ENCODE data around the gene MYO1B.
A peak's percentile ranks its signal among the peaks of the same experiment; 100 is the strongest.
"Not testable (repeated sequence)": the region's sequence is repeated elsewhere in the genome, so short reads cannot be mapped to it uniquely, and the experiment has no call there.

Gene MYO1B

DNA sequence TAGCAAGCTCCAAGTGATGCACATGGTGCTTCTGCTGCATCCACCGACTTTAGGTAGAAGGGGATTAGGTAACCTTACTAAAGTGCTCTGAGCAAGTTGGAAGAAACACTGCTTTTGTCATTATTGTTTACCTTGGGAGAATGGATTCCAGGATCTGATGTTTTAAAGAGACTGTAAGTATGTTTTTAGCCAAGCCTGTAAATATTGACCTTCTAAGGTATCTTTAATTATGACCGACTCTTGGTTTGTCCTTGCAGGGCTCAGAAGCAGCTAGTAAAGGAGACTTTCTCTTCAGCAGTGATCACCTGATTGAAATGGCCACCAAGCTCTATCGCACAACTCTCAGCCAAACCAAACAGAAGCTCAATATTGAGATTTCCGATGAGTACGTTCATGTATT is 170.7 kb downstream of the MYO1B start:
- no peak for DNase-seq

DNA sequence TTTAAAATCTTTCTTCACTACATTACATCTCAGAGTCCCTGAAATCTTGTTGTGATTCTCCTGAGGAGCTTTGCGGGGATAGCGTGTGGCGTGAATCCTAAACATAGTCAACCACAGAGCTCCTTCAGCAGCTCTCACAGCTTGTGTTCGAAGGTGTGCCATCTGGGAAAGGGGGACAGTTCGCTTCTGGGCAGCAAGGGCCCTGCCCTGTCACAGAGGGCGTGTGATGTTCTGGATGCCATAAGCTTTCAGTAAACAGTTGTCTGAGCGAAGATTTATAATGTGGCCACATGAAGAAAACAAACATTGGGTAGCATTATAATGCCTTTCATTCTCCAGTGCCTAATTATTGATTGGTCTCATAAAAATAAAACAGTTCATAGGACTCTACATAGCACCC is 172.5 kb downstream of the MYO1B start:
- DNase-seq = no peak

DNA sequence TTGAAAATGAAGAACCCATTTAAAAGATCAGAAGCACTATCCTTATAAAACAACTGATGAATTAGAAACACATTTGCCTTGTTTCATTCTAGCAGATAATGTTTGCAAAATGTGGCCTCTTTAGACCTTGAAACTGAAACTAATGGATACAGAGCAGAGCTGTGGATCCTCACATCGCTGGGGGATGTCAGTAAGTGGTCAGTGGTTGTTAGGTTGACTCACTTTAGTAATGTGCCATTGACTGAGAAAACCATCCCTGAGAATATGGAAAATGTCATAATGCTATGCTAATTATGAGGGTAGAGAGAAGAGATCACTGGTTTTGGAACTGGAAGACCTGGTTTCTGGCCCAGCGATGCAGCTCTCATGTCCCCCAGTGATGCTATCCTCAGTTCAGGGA is 176.7 kb downstream of the MYO1B start:
- peak in 1 of 5 donors; percentile 20 for DNase-seq

DNA sequence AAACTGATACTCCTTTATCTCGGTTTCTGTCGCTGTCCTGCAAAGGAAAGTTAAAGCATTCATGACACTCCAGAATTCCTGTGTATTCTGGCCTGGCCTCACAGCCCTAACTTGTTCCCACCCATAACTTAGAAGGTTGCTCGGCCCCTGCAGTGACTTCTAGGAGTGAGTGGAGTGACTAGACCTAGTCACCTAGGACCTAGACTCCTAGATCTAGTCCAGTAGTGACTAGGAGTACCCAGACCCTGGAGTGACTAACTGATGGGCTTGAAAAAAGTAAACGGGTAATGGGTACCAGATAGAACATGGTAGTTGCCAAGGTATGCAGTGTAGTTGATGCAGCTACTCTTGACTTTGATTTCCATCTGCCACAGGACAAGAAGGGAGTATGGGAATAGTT is 181.8 kb downstream of the MYO1B start:
- DNase-seq = no peak

DNA sequence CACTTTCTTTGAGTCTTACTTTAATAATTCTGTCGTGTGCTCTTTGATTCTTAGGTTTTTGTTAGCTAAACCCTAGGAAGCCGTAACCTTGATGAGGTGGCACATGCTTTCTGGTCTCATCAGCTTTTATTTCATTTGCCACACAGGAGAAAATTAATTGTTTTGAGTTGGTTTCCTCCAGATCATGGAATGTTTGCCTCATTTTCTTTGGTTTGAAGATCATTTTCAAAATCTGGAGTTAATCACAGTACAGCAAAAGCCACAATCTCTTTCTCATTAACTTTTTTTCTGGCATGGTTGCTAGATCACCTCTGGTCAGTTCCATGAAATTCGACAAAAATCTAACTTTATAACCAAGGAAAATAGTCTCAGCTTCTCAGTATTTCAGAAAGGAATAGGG is 182.9 kb downstream of the MYO1B start:
- no peak for DNase-seq

DNA sequence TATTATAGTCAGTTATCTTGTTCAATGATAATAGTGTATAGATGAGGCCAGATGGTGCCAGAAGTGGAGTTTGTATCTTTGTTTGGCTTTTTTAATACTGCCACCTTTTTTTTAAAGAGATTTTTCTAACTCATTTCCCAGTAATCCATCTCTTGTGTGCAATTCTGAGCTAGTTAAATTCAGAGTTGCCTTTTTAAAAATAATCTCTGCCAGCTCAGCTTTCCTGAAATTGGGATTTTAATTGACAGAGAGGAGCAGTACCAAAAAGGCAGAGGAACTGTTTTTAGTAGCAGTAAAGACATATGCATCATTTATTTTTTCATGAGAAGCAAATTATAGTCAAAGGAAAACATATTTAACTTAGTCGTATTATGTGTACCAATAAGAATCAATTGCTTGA is 185.3 kb downstream of the MYO1B start:
- DNase-seq = no peak

DNA sequence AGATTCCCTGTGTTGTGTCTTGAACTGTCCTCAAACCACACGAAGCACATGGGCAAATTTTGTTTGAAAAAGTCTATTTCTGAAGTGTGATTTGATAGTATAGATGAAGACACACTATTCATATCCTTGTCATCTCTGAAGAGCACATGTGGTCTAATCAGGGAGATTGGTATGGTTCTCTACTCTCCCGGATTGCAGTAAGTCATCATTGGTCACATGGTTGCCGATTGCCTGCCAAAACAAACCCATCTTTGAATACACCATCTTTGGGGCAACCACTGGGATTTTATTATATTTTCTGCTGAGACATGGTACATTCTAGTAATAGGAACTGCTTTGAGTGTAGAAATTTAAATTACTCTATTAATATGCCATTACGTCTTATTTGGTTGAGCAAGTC is 186.9 kb downstream of the MYO1B start:
- no peak for DNase-seq

DNA sequence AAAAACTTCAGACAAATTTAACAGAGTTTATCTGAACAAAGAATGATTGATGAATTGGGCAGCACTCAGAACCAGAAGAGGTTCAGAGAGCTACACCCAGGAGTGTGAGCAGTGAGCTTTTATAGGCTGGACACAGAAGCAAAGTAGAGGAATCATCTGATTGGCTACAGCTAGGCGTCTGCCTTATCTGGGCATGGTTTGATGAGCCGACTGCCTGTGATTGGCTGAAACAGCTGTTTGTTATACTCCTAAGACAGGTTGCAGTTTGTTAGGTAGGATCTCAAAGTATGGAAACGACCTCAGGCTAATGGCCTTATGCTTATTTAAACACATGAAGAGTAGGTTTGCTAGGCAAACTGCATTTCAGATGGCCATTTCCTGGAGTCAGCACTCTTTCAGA is 188.9 kb downstream of the MYO1B start:
- DNase-seq = no peak

DNA sequence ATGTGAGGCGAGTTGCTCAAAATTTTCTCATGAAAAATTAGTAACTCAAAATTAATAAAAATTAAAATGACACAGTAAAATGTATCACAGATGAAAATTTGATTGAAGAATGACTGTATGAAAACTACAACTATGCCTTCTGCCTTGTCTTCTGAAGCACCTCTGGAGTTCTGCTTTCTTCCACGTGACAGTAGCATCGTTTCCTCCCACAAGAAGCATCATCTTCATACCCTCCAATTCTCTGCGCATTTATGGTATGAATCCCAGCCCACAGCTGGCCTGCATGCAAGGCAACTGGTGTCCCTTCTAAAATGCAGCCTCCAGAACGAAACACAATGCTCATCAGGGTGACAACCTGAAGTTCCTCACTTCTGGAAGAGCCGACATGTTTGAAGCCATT is 189.9 kb downstream of the MYO1B start:
- no peak for DNase-seq

DNA sequence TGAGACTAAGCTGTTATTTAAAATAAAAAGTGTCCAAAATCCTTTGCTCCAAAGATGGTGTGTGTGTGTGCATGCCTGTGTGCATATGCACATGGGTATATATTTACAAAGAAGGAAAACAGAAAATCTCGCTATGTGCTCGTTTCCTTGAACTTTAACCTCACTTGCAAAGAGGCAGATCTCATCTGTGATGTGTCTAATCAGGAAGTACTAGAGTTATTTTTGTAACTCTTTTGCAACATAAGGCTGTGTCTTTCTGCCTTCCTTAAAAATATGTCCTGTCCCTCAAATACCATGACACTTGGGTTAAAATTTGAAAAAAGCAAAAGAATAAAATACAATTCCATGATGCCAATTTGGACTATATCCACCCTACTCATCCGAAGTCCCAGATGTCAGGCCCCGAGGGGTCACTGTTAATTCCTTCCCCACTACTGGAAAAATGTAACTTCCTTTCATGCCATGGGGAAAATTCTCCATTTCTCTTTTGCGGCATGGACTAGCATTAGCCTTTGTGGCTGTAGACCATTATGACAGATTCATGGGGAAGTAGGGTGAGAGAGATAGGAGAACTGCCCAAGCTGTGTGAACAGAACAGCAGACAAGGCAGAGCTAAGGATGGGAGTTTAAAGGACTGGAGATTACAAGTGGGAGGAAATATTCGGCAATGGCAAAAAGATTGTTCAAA is 191.3 kb downstream of the MYO1B start:
- DNase-seq = no peak

DNA sequence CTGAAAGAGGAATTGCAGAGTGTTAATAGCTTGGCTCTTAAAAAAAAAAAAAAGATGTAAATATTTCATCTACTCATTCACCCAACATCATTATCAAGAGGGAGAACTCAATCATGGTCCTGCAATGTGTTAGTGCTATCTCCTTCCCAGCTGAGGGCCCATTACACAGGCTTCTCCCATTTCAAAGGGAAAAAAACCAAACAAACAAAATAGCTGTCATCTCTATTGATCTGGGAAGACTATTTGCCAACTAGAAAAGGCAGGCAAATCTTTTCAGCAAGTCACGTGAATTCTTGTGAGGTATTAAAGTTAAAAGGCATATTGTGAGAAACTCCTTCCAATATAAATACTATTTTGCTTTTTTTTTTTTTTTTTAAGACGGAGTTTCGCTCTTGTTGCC is 194.3 kb downstream of the MYO1B start:
- no peak for DNase-seq

DNA sequence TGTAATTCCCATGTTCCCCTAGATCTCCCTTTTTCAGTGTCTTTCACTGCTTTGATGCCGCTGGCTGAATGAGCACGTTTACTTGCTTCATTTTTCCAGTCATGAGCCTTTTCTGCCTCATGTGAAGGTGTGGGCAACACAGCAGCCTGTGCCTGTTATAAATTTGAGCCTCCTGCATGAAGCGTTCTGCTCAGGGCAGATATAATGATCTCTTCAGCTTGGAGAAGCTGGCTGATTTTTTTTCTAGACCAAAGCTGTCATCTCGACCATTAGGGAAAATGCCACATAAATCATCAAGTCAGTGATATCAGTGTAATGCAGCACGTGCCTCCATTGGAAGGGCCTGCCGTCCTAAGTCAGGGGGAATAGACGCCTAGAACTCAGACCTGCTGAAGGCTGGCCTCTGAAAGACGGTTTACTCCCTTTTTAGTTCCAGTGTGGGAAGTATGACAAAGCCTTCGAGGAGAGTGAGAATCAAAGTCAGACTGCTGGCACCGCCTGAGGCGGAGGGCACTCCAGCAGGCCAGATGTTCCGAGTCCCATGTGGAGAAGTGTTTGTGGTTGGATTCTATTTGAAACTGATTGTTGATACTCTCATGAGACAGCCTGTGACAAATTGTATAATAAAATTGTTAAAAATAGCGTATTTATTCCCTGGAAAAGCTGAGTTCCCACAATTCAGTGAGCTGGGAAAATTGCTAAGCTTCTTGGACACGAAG is 196.5 kb downstream of the MYO1B start:
- no peak for DNase-seq

DNA sequence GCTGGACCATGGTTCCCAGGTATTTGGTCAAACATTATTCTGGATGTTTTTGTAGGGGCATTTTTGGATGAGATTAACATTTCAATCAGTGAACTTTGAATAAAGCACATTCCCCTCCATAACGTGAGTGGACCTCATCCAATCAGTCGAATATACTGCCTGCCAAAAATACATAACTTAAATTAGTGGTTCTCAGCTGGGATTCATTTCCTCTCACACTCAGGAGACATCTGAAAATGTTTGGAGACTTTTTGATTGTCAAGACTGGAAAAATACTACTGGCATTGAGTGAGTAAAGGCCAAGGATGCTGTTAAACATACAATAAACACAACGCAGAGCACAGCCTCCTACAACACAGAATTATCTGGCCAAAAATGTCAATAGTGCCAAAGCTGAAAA is 198.2 kb downstream of the MYO1B start:
- no peak for DNase-seq

DNA sequence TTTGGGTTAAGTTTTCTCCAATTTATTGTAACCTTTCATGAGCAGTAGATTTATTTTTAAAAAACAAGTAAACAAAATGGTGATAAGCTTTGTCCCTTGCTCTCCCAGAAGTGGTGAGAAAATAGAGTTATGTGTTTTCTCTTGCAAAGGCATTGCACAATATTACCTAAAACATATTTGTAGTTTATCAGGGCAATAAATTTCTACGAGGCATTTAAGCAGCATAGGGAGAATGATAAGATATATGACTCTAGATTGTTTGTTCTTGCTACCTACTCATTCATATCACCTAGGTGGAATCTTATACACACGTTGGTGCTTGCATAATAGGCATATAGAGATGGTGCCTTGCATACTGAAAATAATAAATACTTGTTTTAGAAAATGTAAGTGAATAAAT is 201.7 kb downstream of the MYO1B start:
- no peak for DNase-seq

DNA sequence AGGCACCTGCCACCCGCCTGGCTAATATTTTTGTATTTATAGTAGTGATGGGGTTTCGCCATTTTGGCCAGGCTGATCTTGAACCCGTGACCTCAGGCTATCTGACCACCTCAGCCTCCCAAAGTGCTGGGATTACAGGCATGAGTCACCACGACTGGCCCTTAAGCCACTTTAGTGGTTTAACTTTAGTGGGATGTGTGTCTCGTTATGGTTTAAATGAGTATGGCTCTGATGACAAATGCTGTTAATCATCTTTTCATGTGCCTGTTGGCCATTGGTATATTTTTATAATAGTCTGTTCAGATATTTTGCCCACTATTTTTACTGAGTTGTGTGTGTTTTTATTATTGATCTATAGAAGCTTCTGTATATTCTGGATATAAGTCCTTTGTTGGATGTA is 205.9 kb downstream of the MYO1B start:
- no peak for DNase-seq

DNA sequence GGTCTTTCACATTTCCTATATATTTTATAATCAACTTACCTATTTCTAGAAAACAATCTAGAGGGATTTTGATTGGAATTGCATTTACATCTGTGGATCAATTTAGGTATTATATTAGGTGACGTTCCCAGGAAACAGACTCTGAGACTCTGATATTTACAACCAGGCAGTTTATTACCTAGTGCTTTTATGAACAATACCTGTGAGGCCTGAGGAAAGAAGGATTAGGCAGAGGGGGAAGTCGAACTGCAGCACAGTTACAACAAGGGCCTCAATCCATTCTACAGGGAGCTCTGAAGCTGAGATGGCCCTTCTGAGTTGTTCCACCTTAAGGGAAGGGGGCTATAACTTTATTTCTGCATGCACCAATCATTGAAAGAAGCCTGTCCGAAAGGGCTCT is 206.9 kb downstream of the MYO1B start:
- DNase-seq = no peak

DNA sequence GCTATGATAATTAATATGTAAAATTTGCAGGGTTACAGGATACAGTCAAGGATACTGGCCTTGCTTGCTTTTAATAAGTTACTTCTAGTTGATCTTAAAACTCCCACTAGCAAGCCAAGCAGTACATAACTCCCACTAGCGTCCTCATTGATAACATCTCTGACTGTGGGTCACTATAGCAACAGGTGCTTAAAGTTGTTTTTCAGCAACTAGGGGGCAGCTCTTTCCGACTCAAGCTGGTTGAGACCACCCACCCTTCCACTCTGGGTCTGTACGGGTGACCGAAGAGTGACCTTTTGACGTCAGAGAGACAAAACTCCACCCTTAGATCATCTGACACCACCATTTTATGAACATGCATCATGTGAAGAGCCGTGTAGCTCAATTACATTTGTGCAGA is 208.6 kb downstream of the MYO1B start:
- no peak for DNase-seq

DNA sequence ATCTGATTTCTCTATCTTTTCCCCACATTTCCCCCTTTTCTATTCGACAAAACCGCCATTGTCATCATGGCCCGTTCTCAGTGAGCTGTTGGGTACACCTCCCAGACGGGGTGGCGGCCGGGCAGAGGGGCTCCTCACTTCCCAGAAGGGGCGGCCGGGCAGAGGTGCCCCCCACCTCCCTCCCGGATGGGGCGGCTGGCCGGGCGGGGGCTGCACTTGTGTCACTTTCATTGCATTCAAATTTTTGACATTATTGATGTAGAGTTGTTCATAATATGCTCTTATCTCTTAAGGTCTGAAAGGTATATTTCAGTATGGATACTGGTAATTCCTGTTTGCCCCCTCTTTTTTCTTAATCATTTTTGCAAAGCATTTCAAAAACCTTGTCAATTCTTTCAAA is 211.3 kb downstream of the MYO1B start:
- DNase-seq = not testable (repeated sequence)

DNA sequence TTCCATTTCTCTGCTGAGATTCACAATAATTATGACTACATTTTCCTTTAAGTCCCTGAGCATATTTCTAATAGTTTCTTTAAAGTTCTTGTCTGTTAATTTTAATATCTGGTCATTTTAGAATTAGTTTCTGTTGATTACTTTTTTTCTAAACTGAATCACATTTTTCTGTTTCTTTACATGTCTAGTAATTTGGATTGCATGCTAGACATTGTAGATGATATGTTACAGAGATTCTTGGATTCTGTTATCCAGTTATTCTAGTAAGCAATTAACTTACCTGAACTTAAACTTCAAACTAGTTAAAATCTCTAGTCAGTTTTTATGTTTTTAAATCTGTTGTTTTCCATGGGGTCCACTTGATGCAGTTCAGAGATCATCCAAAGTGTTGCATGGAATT is 214.0 kb downstream of the MYO1B start:
- no peak for DNase-seq

DNA sequence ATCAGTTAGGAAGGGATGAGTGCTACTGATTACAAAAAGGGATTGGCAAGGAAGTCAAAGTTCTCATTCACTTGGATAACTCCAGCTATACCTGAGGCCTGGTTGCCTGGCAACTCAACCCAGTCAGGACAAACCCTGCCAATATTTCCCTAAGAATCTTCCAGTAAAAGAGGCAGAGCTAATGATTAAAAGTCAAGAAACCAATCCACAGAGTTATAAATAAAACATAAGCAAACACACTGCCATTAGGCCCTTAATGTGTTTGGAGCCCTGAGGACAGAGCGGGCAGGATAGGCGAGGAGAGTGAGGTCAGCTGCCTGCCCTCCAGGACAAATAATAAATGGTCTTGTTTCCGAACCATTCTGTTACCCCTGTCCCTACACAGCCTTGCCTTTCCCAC is 217.2 kb downstream of the MYO1B start:
- no peak for DNase-seq

DNA sequence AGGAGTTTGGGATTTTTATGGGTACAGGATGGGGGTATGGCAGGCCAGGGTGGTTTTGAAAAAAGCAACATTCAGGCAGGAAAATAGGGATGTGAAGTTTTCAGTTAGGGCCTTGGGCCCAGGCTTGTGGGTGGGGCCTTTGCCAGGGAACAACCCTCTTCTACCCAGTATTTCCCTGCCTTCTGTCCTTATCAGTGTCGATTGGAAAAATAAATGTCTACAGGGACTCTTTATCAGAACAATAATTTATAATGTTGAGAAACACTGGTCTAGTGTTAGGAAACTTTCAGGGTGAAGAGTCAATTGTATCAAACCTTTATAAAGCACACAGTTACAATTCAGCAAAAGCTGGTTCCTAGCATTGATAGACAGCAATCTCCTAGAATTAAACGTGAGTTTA is 218.6 kb downstream of the MYO1B start:
- DNase-seq = no peak

DNA sequence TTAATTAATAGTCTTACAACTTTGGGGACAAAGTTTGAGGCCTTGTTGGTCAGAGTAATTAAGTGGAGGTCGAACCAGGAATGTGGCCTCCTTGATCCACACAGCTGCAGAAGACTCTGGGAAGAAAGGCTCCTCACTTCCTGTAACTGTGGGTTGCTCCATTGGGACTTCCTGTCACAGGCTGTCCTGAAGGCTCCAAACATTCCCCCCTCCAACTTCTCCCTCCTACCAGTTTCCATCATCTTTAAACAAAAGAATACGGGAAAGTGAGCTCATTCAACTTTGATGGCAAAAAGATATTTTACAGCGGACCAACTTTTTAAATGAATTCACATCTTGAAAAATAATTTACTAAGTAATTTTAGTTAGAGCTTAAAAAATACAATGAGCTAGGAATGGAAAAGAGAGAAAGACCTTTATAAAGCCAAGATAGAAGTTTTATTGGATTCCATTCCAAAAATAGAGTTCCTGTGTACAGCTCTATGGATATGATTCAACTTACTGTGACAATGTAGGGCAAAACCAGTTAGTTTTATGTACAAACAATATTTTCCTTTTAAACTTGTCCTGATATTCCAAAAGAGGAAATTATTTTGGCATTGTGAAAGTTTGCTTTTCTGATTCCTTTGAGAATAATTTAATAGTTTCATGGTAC is 220.7 kb downstream of the MYO1B start:
- no peak for DNase-seq

DNA sequence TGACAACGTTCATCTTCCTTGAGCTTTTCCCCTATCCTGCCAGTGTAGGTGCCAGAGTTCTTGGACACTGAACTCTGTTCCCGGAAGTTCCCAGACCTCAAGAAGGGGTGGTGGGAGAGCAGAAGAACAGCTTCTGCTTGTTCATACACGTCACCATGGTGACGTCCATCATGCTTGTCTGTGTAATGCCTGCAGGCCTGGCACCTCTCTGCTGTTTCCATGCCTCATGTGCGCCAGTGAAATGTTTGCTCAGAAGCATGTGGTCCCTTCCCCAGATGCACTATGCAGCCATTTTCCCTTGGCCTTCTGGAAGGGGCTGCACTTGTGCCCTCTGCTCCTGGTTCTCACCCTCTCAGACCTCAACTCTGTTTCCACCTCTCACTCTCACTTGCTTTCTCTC is 221.9 kb downstream of the MYO1B start:
- DNase-seq = no peak

DNA sequence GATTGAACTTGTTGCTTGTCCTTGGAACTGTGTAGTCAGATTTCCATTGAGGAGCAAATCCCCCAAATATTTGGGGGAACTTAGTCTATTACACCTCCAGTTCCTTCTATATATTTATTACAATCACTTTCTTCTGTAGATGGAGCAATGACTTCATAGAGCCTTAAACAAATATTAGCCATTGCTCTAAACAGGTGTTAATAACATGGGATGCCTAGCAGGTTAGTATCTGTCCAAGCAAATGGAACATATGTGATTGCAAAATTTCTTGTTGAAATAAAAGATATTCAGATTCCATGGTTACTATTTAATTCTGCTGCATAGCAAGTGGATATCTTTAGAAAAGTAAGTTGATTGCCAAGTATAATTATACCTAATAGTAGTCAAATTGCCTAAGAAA is 225.1 kb downstream of the MYO1B start:
- no peak for DNase-seq

Data from T-helper 1 cell (primary cell).